Neural progenitor cell (in vitro differentiated cells): ENCODE results near the gene ZNF710. TPM values are rescaled to one million over a fixed set of nuclear protein-coding genes. Genes with fewer than 3 reads are reported as not detected.
A peak's percentile ranks its signal among the peaks of the same experiment; 100 is the strongest.

Experiments used
- DNase-seq: peaks from one replicate; pipeline ENCODE4 v3.0.0-alpha.2; 2016; ENCODE audit warnings: low spot score
- H2AFZ ChIP-seq: fragments of 200-600 bp; sonication (generic); replicated peaks from 2 replicates; pipeline ENCODE4 v1.6.1; 2016; ENCODE audit warnings: antibody characterized with exemption
- H3F3A ChIP-seq: fragments of 200-600 bp; sonication (generic); 2 replicates; pipeline ENCODE4 v1.6.1; 2016; ENCODE audit warnings: antibody characterized with exemption, low read depth
- H3K27ac ChIP-seq: fragments of 200-600 bp; sonication (generic); 2 replicates; pipeline ENCODE4 v1.5.1; 2016; ENCODE audit warnings: mild to moderate bottlenecking
- H3K27me3 ChIP-seq: fragments of 200-600 bp; sonication (generic); 2 replicates; pipeline ENCODE4 v1.6.1; 2016; ENCODE audit warnings: mild to moderate bottlenecking, moderate library complexity
- H3K36me3 ChIP-seq: fragments of 200-600 bp; sonication (generic); 2 replicates; pipeline ENCODE4 v1.5.1; 2016
- H3K4me1 ChIP-seq: fragments of 200-600 bp; sonication (generic); 2 replicates; pipeline ENCODE4 v1.6.1; 2016; ENCODE audit warnings: mixed run types
- H3K4me2 ChIP-seq: fragments of 200-600 bp; sonication (generic); 2 replicates; pipeline ENCODE4 v1.6.1; 2016
- H3K4me3 ChIP-seq: fragments of 200-600 bp; sonication (generic); 2 replicates; pipeline ENCODE4 v1.5.1; 2016
- H3K79me2 ChIP-seq: fragments of 200-600 bp; sonication (generic); 2 replicates; pipeline ENCODE4 v1.6.1; 2016; ENCODE audit warnings: low read depth
- H3K9ac ChIP-seq: fragments of 200-600 bp; sonication (generic); 2 replicates; pipeline ENCODE4 v1.6.1; 2016
- H3K9me3 ChIP-seq: fragments of 200-600 bp; sonication (generic); 2 replicates; pipeline ENCODE4 v1.5.1; 2016; ENCODE audit warnings: low read depth
- H4K20me1 ChIP-seq: fragments of 200-600 bp; sonication (generic); 2 replicates; pipeline ENCODE4 v1.6.1; 2016; ENCODE audit warnings: low read depth
- H3K27ac Mint-ChIP-seq: 3 replicates; pipeline ENCODE4 v1.8.0; 2021; ENCODE audit warnings: mixed read lengths
- H3K27me3 Mint-ChIP-seq: 2 replicates; pipeline ENCODE4 v1.8.0; 2022; ENCODE audit warnings: low read depth, mild to moderate bottlenecking, inconsistent platforms, moderate library complexity, mixed read lengths; ENCODE audit not compliant: insufficient read depth
- H3K36me3 Mint-ChIP-seq: 3 replicates; pipeline ENCODE4 v1.8.0; 2021; ENCODE audit warnings: mixed read lengths
- H3K4me1 Mint-ChIP-seq: 3 replicates; pipeline ENCODE4 v1.8.0; 2021; ENCODE audit warnings: mixed read lengths
- H3K4me3 Mint-ChIP-seq: 3 replicates; pipeline ENCODE4 v1.8.0; 2021; ENCODE audit warnings: mild to moderate bottlenecking, moderate library complexity, mixed read lengths
- H3K9me3 Mint-ChIP-seq: 3 replicates; pipeline ENCODE4 v1.8.0; 2020; ENCODE audit warnings: mixed read lengths
- EZH2 ChIP-seq: fragments of 200-600 bp; sonication (generic); IDR thresholded peaks from 2 replicates; pipeline ENCODE4 v1.6.1; 2017; ENCODE audit warnings: antibody characterized with exemption, mild to moderate bottlenecking, moderate library complexity
- EZH2phosphoT487 ChIP-seq: fragments of 200-600 bp; sonication (generic); IDR thresholded peaks from 2 replicates; pipeline ENCODE4 v1.6.1; 2017; ENCODE audit warnings: antibody characterized with exemption
- total RNA-seq: library from RNA; depleted of rRNA; stranded (reverse); fragments of >200 nt; gene quantifications from 2 replicates; pipeline ENCODE4 v1.2.3, GENCODE V29; 2015; ENCODE audit warnings: low replicate concordance
- TF ChIP-seq, protein P1 (sequence below): fragments of 200-600 bp; sonication (generic); IDR thresholded peaks from 2 replicates; pipeline ENCODE4 v1.5.1; 2017; ENCODE audit warnings: antibody characterized with exemption, mild to moderate bottlenecking

Gene ZNF710
- total RNA-seq, 1 donor from 2014 or later = 14.9 TPM

- Mint-ChIP-seq H3K4me1 (no peaks in the 10 kb centered on the region), H3K4me3 (no peak overlapping the region), H3K36me3 (no peaks in the 10 kb centered on the region), H3K9me3 (peaks cover 16% of the 10 kb centered on the region), H3K27ac (no peak overlapping the region), H3K27me3 (peaks cover 8% of the 10 kb centered on the region)
- no peak for TF ChIP-seq EZH2phosphoT487
- TF ChIP-seq EZH2 = no peak
- TF ChIP-seq, protein P1, sequence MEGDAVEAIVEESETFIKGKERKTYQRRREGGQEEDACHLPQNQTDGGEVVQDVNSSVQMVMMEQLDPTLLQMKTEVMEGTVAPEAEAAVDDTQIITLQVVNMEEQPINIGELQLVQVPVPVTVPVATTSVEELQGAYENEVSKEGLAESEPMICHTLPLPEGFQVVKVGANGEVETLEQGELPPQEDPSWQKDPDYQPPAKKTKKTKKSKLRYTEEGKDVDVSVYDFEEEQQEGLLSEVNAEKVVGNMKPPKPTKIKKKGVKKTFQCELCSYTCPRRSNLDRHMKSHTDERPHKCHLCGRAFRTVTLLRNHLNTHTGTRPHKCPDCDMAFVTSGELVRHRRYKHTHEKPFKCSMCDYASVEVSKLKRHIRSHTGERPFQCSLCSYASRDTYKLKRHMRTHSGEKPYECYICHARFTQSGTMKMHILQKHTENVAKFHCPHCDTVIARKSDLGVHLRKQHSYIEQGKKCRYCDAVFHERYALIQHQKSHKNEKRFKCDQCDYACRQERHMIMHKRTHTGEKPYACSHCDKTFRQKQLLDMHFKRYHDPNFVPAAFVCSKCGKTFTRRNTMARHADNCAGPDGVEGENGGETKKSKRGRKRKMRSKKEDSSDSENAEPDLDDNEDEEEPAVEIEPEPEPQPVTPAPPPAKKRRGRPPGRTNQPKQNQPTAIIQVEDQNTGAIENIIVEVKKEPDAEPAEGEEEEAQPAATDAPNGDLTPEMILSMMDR = no peak
- Histone ChIP-seq H3K27ac (no peak overlapping the region), H3K36me3 (no peaks in the 10 kb centered on the region), H3K9ac (no peak overlapping the region), H3K9me3 (peaks cover 3% of the 10 kb centered on the region), H3K79me2 (no peaks in the 10 kb centered on the region), H3K4me3 (no peak overlapping the region), H3K4me1 (peaks cover 6% of the 10 kb centered on the region), H3F3A (peaks cover 7% of the 10 kb centered on the region), H4K20me1 (no peaks in the 10 kb centered on the region), H3K27me3 (no peaks in the 10 kb centered on the region), H2AFZ (peak overlapping the region; percentile 83), H3K4me2 (peak overlapping the region; percentile 49)
- DNase-seq = no peak
Measured at GRCh38 chr15:89982315-89983055, 18.6 kb upstream of the ZNF710 start.

- Mint-ChIP-seq H3K27ac (no peak overlapping the region), H3K4me3 (no peak overlapping the region), H3K4me1 (no peaks in the 10 kb centered on the region), H3K36me3 (no peaks in the 10 kb centered on the region), H3K9me3 (peaks cover 16% of the 10 kb centered on the region), H3K27me3 (peaks cover 7% of the 10 kb centered on the region)
- Histone ChIP-seq H3K27me3 (no peaks in the 10 kb centered on the region), H2AFZ (no peak overlapping the region), H3F3A (peaks cover 7% of the 10 kb centered on the region), H3K27ac (no peak overlapping the region), H4K20me1 (no peaks in the 10 kb centered on the region), H3K9ac (no peak overlapping the region), H3K79me2 (no peaks in the 10 kb centered on the region), H3K4me2 (no peak overlapping the region), H3K36me3 (no peaks in the 10 kb centered on the region), H3K4me3 (no peak overlapping the region), H3K9me3 (peaks cover 3% of the 10 kb centered on the region), H3K4me1 (peaks cover 6% of the 10 kb centered on the region)
- no peak for DNase-seq
- TF ChIP-seq EZH2 = no peak
- TF ChIP-seq EZH2phosphoT487 = no peak
- TF ChIP-seq, protein P1 = no peak
Measured at GRCh38 chr15:89984001-89984400, 17.1 kb upstream of the ZNF710 start.

GRCh38 chr15:89984421-89985010, 16.6 kb upstream of the ZNF710 start:
- no peak for TF ChIP-seq EZH2phosphoT487
- TF ChIP-seq, protein P1 = no peak
- TF ChIP-seq EZH2 = no peak
- no peaks in the 10 kb centered on the region for H3K36me3 ChIP-seq
- Mint-ChIP-seq H3K27ac (no peak overlapping the region), H3K27me3 (peaks cover 7% of the 10 kb centered on the region), H3K4me3 (no peak overlapping the region), H3K4me1 (no peaks in the 10 kb centered on the region), H3K9me3 (peaks cover 16% of the 10 kb centered on the region), H3K36me3 (no peaks in the 10 kb centered on the region)
- no peaks in the 10 kb centered on the region for H3K79me2 ChIP-seq
- peaks cover 3% of the 10 kb centered on the region for H3K9me3 ChIP-seq
- H3F3A ChIP-seq = peaks cover 7% of the 10 kb centered on the region
- no peak for DNase-seq
- no peak overlapping the region for H3K4me3 ChIP-seq
- H3K9ac ChIP-seq = no peak overlapping the region
- no peak overlapping the region for H3K27ac ChIP-seq
- peaks cover 6% of the 10 kb centered on the region for H3K4me1 ChIP-seq
- no peak overlapping the region for H3K4me2 ChIP-seq
- H4K20me1 ChIP-seq = no peaks in the 10 kb centered on the region
- no peaks in the 10 kb centered on the region for H3K27me3 ChIP-seq
- H2AFZ ChIP-seq = no peak overlapping the region
